Chondrocyte (in vitro differentiated cells): ENCODE results near the gene TMEFF1. TPM values are rescaled to one million over a fixed set of nuclear protein-coding genes. Genes with fewer than 3 reads are reported as not detected.

Experiments
- DNase-seq: peaks from one replicate; pipeline ENCODE4 v3.0.0; 2021; ENCODE audit warnings: mixed read lengths, low spot score
- H3K27ac Mint-ChIP-seq: one replicate; pipeline ENCODE4 v1.8.0; 2021; ENCODE audit warnings: mild to moderate bottlenecking, moderate library complexity, mixed read lengths; ENCODE audit not compliant: unreplicated experiment
- H3K27me3 Mint-ChIP-seq: 2 replicates; pipeline ENCODE4 v1.8.0; 2021; ENCODE audit warnings: low read depth, mixed read lengths
- H3K36me3 Mint-ChIP-seq: 2 replicates; pipeline ENCODE4 v1.8.0; 2021; ENCODE audit warnings: low read depth, mixed read lengths
- H3K4me1 Mint-ChIP-seq: 2 replicates; pipeline ENCODE4 v1.8.0; 2021; ENCODE audit warnings: low read depth, mild to moderate bottlenecking, mixed read lengths
- H3K4me3 Mint-ChIP-seq: one replicate; pipeline ENCODE4 v1.8.0; 2021; ENCODE audit warnings: mild to moderate bottlenecking, moderate library complexity, mixed read lengths; ENCODE audit not compliant: unreplicated experiment
- H3K9me3 Mint-ChIP-seq: 2 replicates; pipeline ENCODE4 v1.8.0; 2021; ENCODE audit warnings: low read depth, mixed read lengths
- total RNA-seq: library from RNA; stranded (reverse); gene quantifications from 3 replicates; pipeline ENCODE4 v1.2.1, GENCODE V29; 2021
- TF ChIP-seq, protein P1 (sequence below): fragments of 200-600 bp; sonication (generic); IDR thresholded peaks from 2 replicates; pipeline ENCODE4 v1.5.0; 2021; ENCODE audit warnings: antibody characterized with exemption, mild to moderate bottlenecking, moderate library complexity

Gene TMEFF1
- total RNA-seq, 1 donor from 2014 or later: 3.0 TPM

- TF ChIP-seq, protein P1, sequence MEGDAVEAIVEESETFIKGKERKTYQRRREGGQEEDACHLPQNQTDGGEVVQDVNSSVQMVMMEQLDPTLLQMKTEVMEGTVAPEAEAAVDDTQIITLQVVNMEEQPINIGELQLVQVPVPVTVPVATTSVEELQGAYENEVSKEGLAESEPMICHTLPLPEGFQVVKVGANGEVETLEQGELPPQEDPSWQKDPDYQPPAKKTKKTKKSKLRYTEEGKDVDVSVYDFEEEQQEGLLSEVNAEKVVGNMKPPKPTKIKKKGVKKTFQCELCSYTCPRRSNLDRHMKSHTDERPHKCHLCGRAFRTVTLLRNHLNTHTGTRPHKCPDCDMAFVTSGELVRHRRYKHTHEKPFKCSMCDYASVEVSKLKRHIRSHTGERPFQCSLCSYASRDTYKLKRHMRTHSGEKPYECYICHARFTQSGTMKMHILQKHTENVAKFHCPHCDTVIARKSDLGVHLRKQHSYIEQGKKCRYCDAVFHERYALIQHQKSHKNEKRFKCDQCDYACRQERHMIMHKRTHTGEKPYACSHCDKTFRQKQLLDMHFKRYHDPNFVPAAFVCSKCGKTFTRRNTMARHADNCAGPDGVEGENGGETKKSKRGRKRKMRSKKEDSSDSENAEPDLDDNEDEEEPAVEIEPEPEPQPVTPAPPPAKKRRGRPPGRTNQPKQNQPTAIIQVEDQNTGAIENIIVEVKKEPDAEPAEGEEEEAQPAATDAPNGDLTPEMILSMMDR: no peak
- H3K27ac Mint-ChIP-seq: no peak overlapping the region
- H3K36me3 Mint-ChIP-seq: no peaks in the 10 kb centered on the region
- DNase-seq: no peak
- H3K4me1 Mint-ChIP-seq: peaks cover 26% of the 10 kb centered on the region
- no peaks in the 10 kb centered on the region for H3K9me3 Mint-ChIP-seq
- H3K4me3 Mint-ChIP-seq: no peak overlapping the region
- H3K27me3 Mint-ChIP-seq: no peaks in the 10 kb centered on the region
These were observed 102.1 kb downstream of the TMEFF1 start for GRCh38 chr9:100575006-100575405.

DNA sequence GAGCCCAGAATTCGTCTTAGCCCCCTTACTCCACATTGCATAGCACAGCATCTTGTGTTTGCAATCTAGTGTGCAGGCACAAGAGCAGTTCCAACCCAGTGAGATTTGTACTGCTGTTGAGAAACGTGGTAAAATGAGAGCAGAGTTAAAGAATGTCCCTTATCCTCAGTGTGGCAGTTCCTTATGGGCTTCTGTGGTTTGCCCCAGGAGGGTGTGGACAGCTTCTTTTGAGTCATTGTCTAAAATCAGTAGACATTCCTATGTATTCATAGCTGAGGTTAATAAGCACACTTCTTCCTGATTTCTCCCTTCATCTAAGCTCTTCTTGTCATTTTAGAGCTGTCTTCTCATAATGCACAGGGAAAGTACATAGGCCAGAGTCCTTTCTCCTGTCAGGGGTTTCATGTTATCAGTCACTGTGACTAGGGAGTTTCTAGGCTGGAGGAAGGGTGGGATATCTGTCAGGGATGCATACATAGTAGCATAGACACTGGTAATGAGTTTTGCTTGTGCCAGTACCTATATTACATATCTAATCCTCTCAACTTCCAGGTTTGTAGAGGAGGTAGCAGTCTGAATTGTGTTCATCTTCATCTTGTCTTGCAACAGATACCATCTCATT is 102.9 kb downstream of the TMEFF1 start:
- Mint-ChIP-seq H3K4me1 (peaks cover 32% of the 10 kb centered on the region), H3K9me3 (no peaks in the 10 kb centered on the region), H3K36me3 (no peaks in the 10 kb centered on the region), H3K27me3 (no peaks in the 10 kb centered on the region), H3K4me3 (no peak overlapping the region), H3K27ac (no peak overlapping the region)
- DNase-seq: no peak
- TF ChIP-seq, protein P1: no peak

DNA sequence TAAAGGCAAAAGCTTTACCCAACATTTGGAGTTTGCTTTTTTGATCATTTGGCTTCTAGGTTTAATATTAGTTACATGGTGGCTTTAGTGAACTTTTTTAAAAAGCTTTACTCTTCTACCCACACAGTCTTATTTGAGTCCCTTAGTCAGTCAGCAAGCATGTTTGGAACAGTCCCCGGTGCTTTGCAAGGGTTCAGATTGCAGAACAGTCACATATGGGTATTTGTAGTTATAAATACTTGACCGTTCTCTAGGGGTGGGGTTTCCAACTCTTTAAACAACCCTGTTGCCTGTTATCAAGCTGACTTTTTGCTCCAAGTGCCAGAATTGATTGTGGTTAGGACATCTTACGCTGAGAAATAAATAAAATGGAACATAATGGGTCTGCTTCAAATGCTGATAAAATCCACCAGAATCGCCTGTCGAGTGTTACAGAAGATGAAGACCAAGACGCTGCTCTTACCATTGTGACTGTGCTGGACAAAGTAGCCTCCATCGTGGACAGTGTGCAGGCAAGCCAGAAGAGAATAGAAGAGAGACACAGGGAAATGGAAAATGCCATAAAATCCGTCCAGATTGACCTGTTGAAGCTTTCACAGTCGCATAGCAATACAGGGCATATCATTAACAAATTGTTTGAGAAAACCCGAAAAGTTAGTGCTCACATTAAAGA is 105.0 kb downstream of the TMEFF1 start, which contains the start of gene CAVIN4:
TSS of gene CAVIN4 (plus strand) at position 304 of the 673 bp plus-strand sequence. CDS start at position 369, 65 bp downstream.
- Mint-ChIP-seq H3K4me3 (no peak within 1 kb of the TSS), H3K4me1 (peaks cover 39% of the 10 kb centered on the region), H3K27ac (peak within 1 kb of the TSS; percentile 34)

GRCh38 chr9:100578610-100579009 is 105.7 kb downstream of the TMEFF1 start:
- H3K27ac Mint-ChIP-seq: no peak overlapping the region
- peaks cover 1% of the 10 kb centered on the region for H3K36me3 Mint-ChIP-seq
- H3K4me1 Mint-ChIP-seq: peaks cover 39% of the 10 kb centered on the region
- H3K9me3 Mint-ChIP-seq: no peaks in the 10 kb centered on the region
- no peak overlapping the region for H3K4me3 Mint-ChIP-seq
- TF ChIP-seq, protein P1: no peak
- no peaks in the 10 kb centered on the region for H3K27me3 Mint-ChIP-seq
- DNase-seq: no peak

More for the DNA sequence above, 105.0 kb downstream of the TMEFF1 start, which contains the start of gene CAVIN4:
- H3K9me3 Mint-ChIP-seq: no peaks in the 10 kb centered on the region
- DNase-seq: no peak
- peaks cover 1% of the 10 kb centered on the region for H3K36me3 Mint-ChIP-seq
- H3K27me3 Mint-ChIP-seq: no peaks in the 10 kb centered on the region
- TF ChIP-seq, protein P1: no peak

DNA sequence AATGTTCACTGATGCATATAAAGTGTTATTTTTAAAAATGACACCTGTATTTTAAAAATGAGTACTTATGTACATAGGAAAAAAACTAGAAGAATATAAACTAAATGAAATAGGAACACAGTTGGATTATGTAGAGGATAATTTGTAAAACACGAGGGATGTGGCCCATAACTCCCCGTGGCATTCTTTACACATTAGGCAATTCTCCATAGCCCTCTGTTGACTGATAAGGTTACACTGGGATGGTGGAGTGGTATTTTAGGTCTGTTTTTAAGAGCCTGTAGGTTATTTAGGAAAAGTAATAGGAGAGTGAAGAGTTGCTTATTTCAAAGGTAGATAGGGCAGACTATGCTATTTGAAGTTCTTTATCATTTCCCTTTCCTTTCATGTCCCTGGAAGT is 106.7 kb downstream of the TMEFF1 start:
- TF ChIP-seq, protein P1: no peak
- no peak for DNase-seq
- Mint-ChIP-seq H3K4me3 (no peak overlapping the region), H3K9me3 (no peaks in the 10 kb centered on the region), H3K4me1 (peaks cover 39% of the 10 kb centered on the region), H3K36me3 (peaks cover 1% of the 10 kb centered on the region), H3K27ac (peak overlapping the region; percentile 50), H3K27me3 (no peaks in the 10 kb centered on the region)
